ENCODE results near the gene SERP2.

The SERP2 gene

DNA sequence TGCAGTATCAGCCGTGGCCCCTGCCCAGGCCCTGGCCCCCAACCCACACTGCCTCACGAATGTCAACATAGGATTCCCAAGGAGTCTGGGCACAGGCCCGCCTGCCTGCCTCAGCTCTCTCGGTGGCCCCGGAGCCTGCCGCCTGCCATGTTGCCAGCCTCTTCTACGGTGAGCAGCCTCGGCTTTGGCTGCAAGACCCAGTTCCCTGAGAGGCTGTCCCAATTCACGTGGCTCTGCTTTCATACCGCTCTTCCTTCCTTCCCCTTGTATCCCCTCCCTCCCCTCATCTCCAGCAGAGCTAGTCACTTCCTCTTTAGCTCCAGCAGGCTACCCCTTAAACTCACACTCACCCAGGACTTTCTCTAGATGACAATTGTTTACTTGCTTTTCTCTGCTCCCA is 42.7 kb downstream of the SERP2 start:
- Histone ChIP-seq H3K4me3 (ENCODE audit: low read length) (no peak overlapping the region), H3K9ac (ENCODE audit: low read length) (no peak overlapping the region), H3K9me3 (ENCODE audit: control insufficient read depth, low read depth, low read length) (no peaks in the 10 kb centered on the region), H3K27ac (ENCODE audit: low read length) (no peak overlapping the region), H3K4me1 (ENCODE audit: control insufficient read depth, low read depth, low read length) (peaks cover 32% of the 10 kb centered on the region), H3K36me3 (ENCODE audit: control insufficient read depth, low read depth, low read length) (no peaks in the 10 kb centered on the region), H3K27me3 (ENCODE audit: control insufficient read depth, insufficient read depth, low read length) (no peaks in the 10 kb centered on the region)

DNA sequence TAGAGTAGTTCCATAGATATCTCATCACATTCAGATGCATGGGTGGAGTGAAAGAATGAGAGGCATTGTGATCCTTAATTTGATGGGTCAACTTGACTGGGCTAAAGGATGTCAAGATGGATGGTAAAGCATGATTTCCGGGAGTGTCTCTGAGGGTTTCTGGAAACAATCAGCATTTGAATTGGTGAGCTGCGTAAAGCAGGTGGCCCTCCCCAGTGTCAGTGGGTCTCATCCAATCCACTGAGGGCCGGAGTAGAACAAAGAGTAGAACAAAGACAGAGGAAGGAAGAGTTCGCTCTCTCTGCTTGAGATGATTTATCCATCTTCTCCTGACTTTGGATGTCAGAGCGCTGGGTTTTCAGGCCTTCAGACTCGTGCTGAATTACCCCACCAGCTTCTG is 43.1 kb downstream of the SERP2 start:
- Histone ChIP-seq H3K36me3 (ENCODE audit: control insufficient read depth, low read depth, low read length) (no peaks in the 10 kb centered on the region), H3K9ac (ENCODE audit: low read length) (no peak overlapping the region), H3K27ac (ENCODE audit: low read length) (no peak overlapping the region), H3K4me1 (ENCODE audit: control insufficient read depth, low read depth, low read length) (peaks cover 32% of the 10 kb centered on the region), H3K4me3 (ENCODE audit: low read length) (no peak overlapping the region), H3K27me3 (ENCODE audit: control insufficient read depth, insufficient read depth, low read length) (no peaks in the 10 kb centered on the region), H3K9me3 (ENCODE audit: control insufficient read depth, low read depth, low read length) (no peaks in the 10 kb centered on the region)

DNA sequence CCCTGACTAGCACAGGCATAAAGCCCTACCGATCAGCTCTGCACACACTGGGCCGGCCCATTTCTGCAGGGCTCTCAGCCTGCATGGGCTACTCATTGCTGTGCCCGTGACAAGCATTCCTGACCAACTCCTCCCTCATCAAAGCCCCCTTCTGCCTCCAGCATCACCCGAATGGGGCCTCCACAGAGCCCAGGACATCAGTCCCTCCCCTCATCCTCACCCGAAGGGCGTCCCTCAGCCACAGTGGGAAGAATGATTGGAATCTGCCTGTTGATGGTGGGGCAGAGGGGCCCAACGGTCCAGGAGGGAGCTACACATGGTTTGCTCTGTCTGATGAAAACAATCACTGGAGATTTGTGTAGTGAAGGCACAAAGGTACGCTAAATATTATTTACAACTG is 43.8 kb downstream of the SERP2 start:
- H3K27me3 ChIP-seq (ENCODE audit: control insufficient read depth, insufficient read depth, low read length) = no peaks in the 10 kb centered on the region
- no peaks in the 10 kb centered on the region for H3K9me3 ChIP-seq (ENCODE audit: control insufficient read depth, low read depth, low read length)
- H3K27ac ChIP-seq (ENCODE audit: low read length) = no peak overlapping the region
- no peak overlapping the region for H3K9ac ChIP-seq (ENCODE audit: low read length)
- peaks cover 29% of the 10 kb centered on the region for H3K4me1 ChIP-seq (ENCODE audit: control insufficient read depth, low read depth, low read length)
- H3K4me3 ChIP-seq (ENCODE audit: low read length) = no peak overlapping the region
- no peaks in the 10 kb centered on the region for H3K36me3 ChIP-seq (ENCODE audit: control insufficient read depth, low read depth, low read length)

DNA sequence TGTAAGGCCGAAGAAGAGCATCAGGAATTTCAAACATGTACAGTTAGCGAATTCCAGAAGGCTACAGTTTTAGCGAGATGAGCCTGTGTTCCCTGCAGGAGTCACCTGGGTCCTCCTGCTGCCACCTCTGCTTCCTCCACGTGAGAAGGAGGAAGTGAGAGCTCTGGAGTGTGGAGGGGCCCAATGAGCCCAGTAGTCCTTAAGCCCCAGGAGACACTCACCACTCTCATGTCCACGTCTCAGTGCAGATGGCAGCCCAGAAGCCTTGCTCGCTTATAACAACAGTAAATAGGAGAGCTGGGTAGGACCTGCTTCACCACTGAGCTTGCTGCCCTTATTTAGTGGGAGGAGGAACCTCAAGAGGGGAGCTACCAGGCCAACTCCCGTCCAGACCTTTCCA is 44.3 kb downstream of the SERP2 start:
- H3K9ac ChIP-seq (ENCODE audit: low read length) = no peak overlapping the region
- no peaks in the 10 kb centered on the region for H3K27me3 ChIP-seq (ENCODE audit: control insufficient read depth, insufficient read depth, low read length)
- no peaks in the 10 kb centered on the region for H3K9me3 ChIP-seq (ENCODE audit: control insufficient read depth, low read depth, low read length)
- no peak overlapping the region for H3K27ac ChIP-seq (ENCODE audit: low read length)
- H3K4me1 ChIP-seq (ENCODE audit: control insufficient read depth, low read depth, low read length) = peaks cover 29% of the 10 kb centered on the region
- H3K36me3 ChIP-seq (ENCODE audit: control insufficient read depth, low read depth, low read length) = no peaks in the 10 kb centered on the region
- no peak overlapping the region for H3K4me3 ChIP-seq (ENCODE audit: low read length)

DNA sequence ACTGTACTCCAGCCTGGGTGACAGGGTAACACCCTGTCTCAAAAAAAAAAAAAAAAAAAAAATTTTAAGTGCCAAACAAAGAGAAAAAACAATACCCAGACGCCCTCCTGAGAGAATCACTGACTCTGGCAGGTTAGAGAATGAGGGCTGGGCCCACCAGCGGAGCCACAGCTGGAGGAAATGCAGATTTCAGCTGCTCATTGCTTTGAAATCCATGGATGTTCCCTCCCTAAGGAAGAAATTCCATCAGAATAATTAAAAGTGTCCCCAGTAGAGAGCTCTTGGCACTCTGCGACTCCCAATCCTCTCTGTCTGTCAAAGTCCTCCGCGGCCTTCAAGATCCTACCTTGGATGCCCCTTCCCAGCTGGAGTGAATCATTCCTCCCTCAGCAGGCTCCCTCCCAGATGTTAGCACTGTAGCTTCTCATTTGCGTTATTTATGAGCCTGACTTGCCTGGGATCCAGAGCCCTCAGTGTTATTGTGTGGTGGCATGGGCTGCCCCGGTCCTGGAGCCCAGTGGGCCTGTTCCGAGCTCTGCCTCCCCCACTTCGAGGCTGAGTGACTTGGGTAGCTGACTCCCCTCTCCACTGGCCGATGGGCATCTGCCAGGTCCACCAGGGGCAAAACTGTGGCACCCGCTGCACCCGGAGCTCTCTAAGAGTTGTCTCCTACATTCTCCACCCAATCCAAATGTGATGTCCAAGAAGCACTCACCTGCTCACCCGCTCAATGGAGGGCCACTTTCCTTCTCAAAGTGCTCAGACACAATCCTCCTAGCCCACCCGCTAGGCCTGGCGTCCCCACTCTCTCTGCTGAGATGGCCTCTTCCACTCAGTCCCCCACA is 47.0 kb downstream of the SERP2 start:
- no peak overlapping the region for H3K27ac ChIP-seq (ENCODE audit: low read length)
- H3K9ac ChIP-seq (ENCODE audit: low read length) = no peak overlapping the region
- no peaks in the 10 kb centered on the region for H3K27me3 ChIP-seq (ENCODE audit: control insufficient read depth, insufficient read depth, low read length)
- peaks cover 29% of the 10 kb centered on the region for H3K4me1 ChIP-seq (ENCODE audit: control insufficient read depth, low read depth, low read length)
- H3K9me3 ChIP-seq (ENCODE audit: control insufficient read depth, low read depth, low read length) = no peaks in the 10 kb centered on the region
- H3K36me3 ChIP-seq (ENCODE audit: control insufficient read depth, low read depth, low read length) = no peaks in the 10 kb centered on the region
- H3K4me3 ChIP-seq (ENCODE audit: low read length) = no peak overlapping the region

DNA sequence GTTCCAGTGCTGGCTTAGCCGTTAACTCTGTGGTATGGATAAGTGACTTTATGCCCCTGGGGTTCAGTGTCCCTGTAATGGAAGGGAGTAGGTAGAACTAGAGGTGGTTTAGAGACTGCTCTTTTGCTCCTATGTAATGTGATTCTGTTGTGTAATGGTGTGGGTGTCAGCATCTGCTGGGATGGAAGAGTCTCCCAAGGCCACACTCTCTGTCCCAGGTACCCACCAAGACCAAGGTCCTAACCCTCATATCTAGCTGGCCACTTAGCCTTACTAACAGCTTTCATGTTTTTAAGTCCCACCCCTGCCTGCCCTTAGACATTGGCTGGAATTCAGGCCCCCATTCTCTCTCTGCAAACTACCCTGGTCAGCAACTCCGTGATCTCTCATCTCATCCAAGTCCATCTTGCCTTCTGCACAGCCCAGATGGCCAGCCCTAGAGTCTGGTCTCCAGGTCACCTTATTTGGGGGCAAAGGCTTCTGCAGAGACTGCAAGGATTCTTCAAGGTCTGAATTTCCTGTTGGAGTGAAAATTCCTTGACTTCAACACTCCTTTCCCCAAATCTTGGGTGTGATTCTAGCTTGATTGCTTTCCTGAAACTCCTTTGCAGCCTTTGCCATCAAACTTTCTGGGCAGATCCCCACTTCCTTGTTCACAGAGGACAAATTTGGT is 48.4 kb downstream of the SERP2 start:
- no peak overlapping the region for H3K9ac ChIP-seq (ENCODE audit: low read length)
- H3K27me3 ChIP-seq (ENCODE audit: control insufficient read depth, insufficient read depth, low read length) = no peaks in the 10 kb centered on the region
- no peak overlapping the region for H3K27ac ChIP-seq (ENCODE audit: low read length)
- no peak overlapping the region for H3K4me3 ChIP-seq (ENCODE audit: low read length)
- H3K36me3 ChIP-seq (ENCODE audit: control insufficient read depth, low read depth, low read length) = no peaks in the 10 kb centered on the region
- peaks cover 15% of the 10 kb centered on the region for H3K4me1 ChIP-seq (ENCODE audit: control insufficient read depth, low read depth, low read length)
- H3K9me3 ChIP-seq (ENCODE audit: control insufficient read depth, low read depth, low read length) = no peaks in the 10 kb centered on the region

DNA sequence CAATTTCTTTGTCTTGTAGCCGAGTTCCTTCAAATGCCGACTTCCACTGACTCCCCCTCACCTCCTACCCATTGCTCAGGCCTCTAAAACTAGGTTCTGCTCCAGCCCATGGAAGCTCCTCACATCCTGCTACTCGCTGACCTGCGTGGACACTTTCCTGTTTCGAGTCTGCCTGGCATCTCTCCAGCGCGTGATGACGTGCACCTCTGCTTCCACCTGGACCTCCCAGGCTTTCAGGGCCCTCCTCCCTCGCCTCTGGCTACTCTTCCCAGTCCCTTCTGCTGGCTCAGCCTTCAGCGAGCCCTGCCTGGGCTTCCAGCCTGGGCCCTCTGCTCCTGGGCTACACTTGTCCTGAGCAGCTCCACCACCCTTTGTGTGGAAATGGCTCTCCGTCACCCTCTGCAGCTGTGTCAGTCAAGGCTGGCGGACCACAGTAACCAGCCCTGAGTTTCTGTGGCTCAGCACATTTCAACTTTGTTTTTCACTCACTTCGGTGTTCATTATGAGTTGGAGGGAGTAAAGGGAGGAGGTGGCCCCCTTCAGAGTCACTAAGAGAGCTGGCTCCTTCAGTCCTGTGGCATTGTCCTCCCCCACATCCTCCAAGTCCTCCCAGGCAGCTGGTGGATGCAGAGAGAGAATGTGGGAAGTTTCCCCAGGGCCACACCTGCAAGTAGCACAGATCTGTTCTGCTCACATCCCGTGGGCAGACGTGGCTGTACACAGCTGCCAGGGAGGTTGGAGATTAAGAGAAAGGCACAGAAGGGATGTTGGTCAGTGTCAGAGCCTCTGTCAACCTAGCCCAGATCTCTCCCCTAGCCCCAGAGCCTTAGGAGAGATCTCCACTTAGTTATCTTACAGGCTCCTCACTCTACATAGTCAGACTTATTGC is 49.4 kb downstream of the SERP2 start:
- peaks cover 9% of the 10 kb centered on the region for H3K4me1 ChIP-seq (ENCODE audit: control insufficient read depth, low read depth, low read length)

DNA sequence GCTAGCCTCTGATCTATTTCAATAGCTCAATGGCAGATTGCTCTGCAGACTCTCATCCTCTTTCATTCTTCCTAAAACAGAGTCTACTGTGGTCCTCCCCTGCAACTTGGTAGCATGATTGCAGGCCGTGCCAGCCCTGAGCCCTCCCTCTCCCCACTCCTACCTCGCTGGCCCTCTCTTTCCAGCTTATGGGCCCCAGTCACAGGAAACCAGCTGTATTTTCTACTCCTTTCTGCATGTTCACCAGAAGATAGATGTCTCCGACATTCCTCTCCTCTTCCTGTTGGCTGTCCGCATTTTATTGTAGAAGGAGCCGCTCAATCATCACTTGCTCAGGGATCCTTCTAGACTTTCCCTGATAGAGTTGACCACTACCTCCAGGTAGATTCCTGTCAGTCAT is 50.2 kb downstream of the SERP2 start:
- H3K9ac ChIP-seq (ENCODE audit: low read length) = no peak overlapping the region
- H3K9me3 ChIP-seq (ENCODE audit: control insufficient read depth, low read depth, low read length) = no peaks in the 10 kb centered on the region
- H3K27me3 ChIP-seq (ENCODE audit: control insufficient read depth, insufficient read depth, low read length) = no peaks in the 10 kb centered on the region
- H3K4me3 ChIP-seq (ENCODE audit: low read length) = no peak overlapping the region
- H3K4me1 ChIP-seq (ENCODE audit: control insufficient read depth, low read depth, low read length) = peaks cover 8% of the 10 kb centered on the region
- no peaks in the 10 kb centered on the region for H3K36me3 ChIP-seq (ENCODE audit: control insufficient read depth, low read depth, low read length)
- H3K27ac ChIP-seq (ENCODE audit: low read length) = no peak overlapping the region

More for the DNA sequence above, 49.4 kb downstream of the SERP2 start:
- H3K27ac ChIP-seq (ENCODE audit: low read length) = no peak overlapping the region
- H3K9me3 ChIP-seq (ENCODE audit: control insufficient read depth, low read depth, low read length) = no peaks in the 10 kb centered on the region
- H3K9ac ChIP-seq (ENCODE audit: low read length) = no peak overlapping the region
- no peaks in the 10 kb centered on the region for H3K27me3 ChIP-seq (ENCODE audit: control insufficient read depth, insufficient read depth, low read length)
- no peak overlapping the region for H3K4me3 ChIP-seq (ENCODE audit: low read length)
- H3K36me3 ChIP-seq (ENCODE audit: control insufficient read depth, low read depth, low read length) = no peaks in the 10 kb centered on the region

DNA sequence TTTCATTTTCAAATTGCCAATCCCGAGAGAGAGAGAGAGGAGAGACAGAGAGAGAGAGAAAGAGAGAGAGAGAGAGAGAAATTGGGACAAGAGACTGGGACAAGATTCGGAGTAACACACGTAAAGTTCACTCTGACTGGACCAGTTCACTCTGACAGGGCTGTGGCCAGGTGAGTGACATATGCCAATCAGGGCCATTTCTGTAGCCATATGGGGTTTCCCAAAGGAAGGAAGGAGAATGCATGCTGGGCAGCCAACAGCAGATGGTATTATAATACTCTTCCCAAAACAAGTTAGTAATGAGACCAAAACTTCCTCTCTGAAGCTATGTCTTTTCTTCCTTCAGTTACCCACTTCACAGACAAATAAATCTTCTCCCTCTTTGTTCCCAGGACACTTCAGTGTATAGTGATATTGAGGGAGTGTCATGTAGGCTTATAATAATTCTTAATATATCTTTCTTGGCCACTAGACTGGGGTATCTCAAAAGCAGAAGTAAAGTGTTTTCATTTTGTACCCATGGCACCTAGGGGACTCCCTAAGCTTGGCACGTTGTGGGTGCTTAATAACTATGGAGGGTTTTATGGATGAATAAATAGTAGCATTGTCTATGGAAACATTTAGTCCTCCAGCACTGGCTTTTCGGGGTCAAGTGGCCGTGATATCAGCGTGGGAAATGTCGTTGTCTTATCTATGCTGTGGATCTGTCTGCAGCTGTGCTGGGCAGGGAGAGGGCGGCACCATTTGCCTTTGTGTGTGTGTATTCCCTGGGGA is 51.6 kb downstream of the SERP2 start:
- H3K4me1 ChIP-seq (ENCODE audit: control insufficient read depth, low read depth, low read length) = peaks cover 8% of the 10 kb centered on the region
- no peaks in the 10 kb centered on the region for H3K27me3 ChIP-seq (ENCODE audit: control insufficient read depth, insufficient read depth, low read length)
- no peak overlapping the region for H3K27ac ChIP-seq (ENCODE audit: low read length)
- no peak overlapping the region for H3K4me3 ChIP-seq (ENCODE audit: low read length)
- H3K9me3 ChIP-seq (ENCODE audit: control insufficient read depth, low read depth, low read length) = no peaks in the 10 kb centered on the region
- H3K9ac ChIP-seq (ENCODE audit: low read length) = no peak overlapping the region
- no peaks in the 10 kb centered on the region for H3K36me3 ChIP-seq (ENCODE audit: control insufficient read depth, low read depth, low read length)

DNA sequence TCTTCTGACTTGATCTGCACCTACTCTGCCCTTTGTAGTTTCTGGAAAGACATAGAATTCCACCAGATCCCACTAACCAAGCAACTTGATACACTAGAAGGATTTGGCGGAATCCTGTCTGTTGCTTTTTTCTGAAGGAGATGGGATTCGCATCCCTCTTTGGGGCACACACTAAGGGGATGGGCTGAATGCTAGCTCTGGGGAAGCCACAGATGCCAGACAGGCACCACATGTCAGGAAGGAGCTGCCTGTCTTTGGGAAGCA is 52.1 kb downstream of the SERP2 start:
- no peaks in the 10 kb centered on the region for H3K36me3 ChIP-seq (ENCODE audit: control insufficient read depth, low read depth, low read length)
- H3K4me3 ChIP-seq (ENCODE audit: low read length) = no peak overlapping the region
- no peak overlapping the region for H3K9ac ChIP-seq (ENCODE audit: low read length)
- no peak overlapping the region for H3K27ac ChIP-seq (ENCODE audit: low read length)
- no peaks in the 10 kb centered on the region for H3K9me3 ChIP-seq (ENCODE audit: control insufficient read depth, low read depth, low read length)
- no peaks in the 10 kb centered on the region for H3K27me3 ChIP-seq (ENCODE audit: control insufficient read depth, insufficient read depth, low read length)
- peaks cover 3% of the 10 kb centered on the region for H3K4me1 ChIP-seq (ENCODE audit: control insufficient read depth, low read depth, low read length)

DNA sequence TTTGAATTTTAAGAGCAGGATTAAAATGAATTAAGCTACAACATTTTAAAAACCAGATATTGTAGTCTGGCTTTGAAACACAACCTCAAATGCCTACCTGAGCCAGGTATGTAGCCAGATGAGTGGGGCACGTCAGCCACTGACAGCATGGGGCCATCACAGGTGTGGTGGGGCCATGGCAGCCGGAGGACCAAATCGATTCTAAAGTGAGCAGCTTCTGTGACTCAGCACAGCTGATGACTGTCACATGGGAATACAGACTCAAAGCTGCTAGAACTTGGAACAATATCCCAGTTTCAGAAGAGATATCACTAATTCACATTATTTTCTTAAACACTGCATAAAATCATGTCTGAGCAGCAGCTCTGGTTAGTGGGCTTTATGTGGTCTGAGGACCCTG is 52.8 kb downstream of the SERP2 start:
- no peaks in the 10 kb centered on the region for H3K27me3 ChIP-seq (ENCODE audit: control insufficient read depth, insufficient read depth, low read length)
- no peaks in the 10 kb centered on the region for H3K4me1 ChIP-seq (ENCODE audit: control insufficient read depth, low read depth, low read length)
- H3K9ac ChIP-seq (ENCODE audit: low read length) = no peak overlapping the region
- no peak overlapping the region for H3K4me3 ChIP-seq (ENCODE audit: low read length)
- no peaks in the 10 kb centered on the region for H3K9me3 ChIP-seq (ENCODE audit: control insufficient read depth, low read depth, low read length)
- no peak overlapping the region for H3K27ac ChIP-seq (ENCODE audit: low read length)
- H3K36me3 ChIP-seq (ENCODE audit: control insufficient read depth, low read depth, low read length) = no peaks in the 10 kb centered on the region

Measured in iPS-18a (cell line).